VCaP (cell line): Measurements from ENCODE around the gene ABLIM1.

ENCODE experiments used
- H3K27ac ChIP-seq: fragments of 450-650 bp; 2 replicates; pipeline ENCODE4 v1.5.1; 2017
- CTCF ChIP-seq: fragments of 450-650 bp; conservative IDR thresholded peaks from 2 replicates; pipeline ENCODE4 v1.5.1; 2017; ENCODE audit warnings: mild to moderate bottlenecking, moderate library complexity

ABLIM1 gene

GRCh38 chr10:114694752-114695151 is 36.7 kb upstream of the ABLIM1 start:
- no peak; the same call in 1 of the 2 replicates for TF ChIP-seq CTCF
- no peak overlapping the region for H3K27ac ChIP-seq

GRCh38 chr10:114694062-114694461 is 36.0 kb upstream of the ABLIM1 start:
- TF ChIP-seq CTCF: no peak
- H3K27ac ChIP-seq: no peak overlapping the region

- TF ChIP-seq CTCF: no peak
- H3K27ac ChIP-seq: no peak overlapping the region
These were observed 33.4 kb upstream of the ABLIM1 start for GRCh38 chr10:114691442-114691941.

- no peak for TF ChIP-seq CTCF
- no peak overlapping the region for H3K27ac ChIP-seq
These were observed 30.7 kb upstream of the ABLIM1 start for GRCh38 chr10:114688786-114689185.

GRCh38 chr10:114687459-114687858 is 29.4 kb upstream of the ABLIM1 start:
- TF ChIP-seq CTCF: no peak
- no peak overlapping the region for H3K27ac ChIP-seq

GRCh38 chr10:114686013-114686412 is 27.9 kb upstream of the ABLIM1 start:
- no peak for TF ChIP-seq CTCF
- no peak overlapping the region for H3K27ac ChIP-seq

GRCh38 chr10:114685456-114685855 is 27.4 kb upstream of the ABLIM1 start:
- H3K27ac ChIP-seq: no peak overlapping the region
- no peak for TF ChIP-seq CTCF
